PC-9 (cell line): ENCODE data around the gene MTREX.

Experiments
- CTCF ChIP-seq: fragments of 200-600 bp; sonication (generic); conservative IDR thresholded peaks from 2 replicates; pipeline ENCODE4 v1.6.1; 2017; ENCODE audit warnings: mixed run types, antibody characterized with exemption, mild to moderate bottlenecking, moderate library complexity
- EZH2 ChIP-seq: fragments of 200-600 bp; sonication (generic); IDR thresholded peaks from 2 replicates; pipeline ENCODE4 v1.8.0; 2017; ENCODE audit warnings: antibody characterized with exemption, low read depth

GRCh38 chr5:55316837-55317236 lies 9.0 kb downstream of the MTREX start:
- TF ChIP-seq CTCF (no peak), EZH2 (no peak)
